ENCODE measurements around the gene SDC3.

The SDC3 gene

GRCh38 chr1:30842697-30843354 lies 65.7 kb downstream of the SDC3 start:
- Histone ChIP-seq H3K36me3 (ENCODE audit: control insufficient read depth, low read length) (no peaks in the 10 kb centered on the region), H3K79me2 (ENCODE audit: control insufficient read depth, low read length) (no peaks in the 10 kb centered on the region), H3K4me2 (ENCODE audit: low read length) (no peak overlapping the region), H3F3A (ENCODE audit: control insufficient read depth, insufficient read depth) (no peaks in the 10 kb centered on the region), H3K9me3 (ENCODE audit: control insufficient read depth, insufficient read depth, low read length) (no peaks in the 10 kb centered on the region), H3K4me1 (ENCODE audit: control insufficient read depth, low read length) (no peaks in the 10 kb centered on the region), H3K27me3 (ENCODE audit: control insufficient read depth, low read length) (peaks cover 42% of the 10 kb centered on the region), H4K20me1 (ENCODE audit: control insufficient read depth, insufficient read depth, low read depth, low read length) (peaks cover 4% of the 10 kb centered on the region; the same call in 1 of the 2 replicates), H3K4me3 (ENCODE audit: low read length) (no peak overlapping the region), H3K9me2 (replicated peaks; ENCODE audit: control insufficient read depth, low read length) (no peaks in the 10 kb centered on the region), H3K27ac (ENCODE audit: low read depth, low read length) (no peak overlapping the region)
- TF ChIP-seq EZH2phosphoT487 (IDR thresholded peaks at IDR 0.05; ENCODE audit: borderline replicate concordance, low read length): no peak
- TF ChIP-seq CTCF (IDR thresholded peaks at IDR 0.05; ENCODE audit: low read depth, low read length, poor library complexity, severe bottlenecking): no peak

- H3K9me2 ChIP-seq (replicated peaks; ENCODE audit: control insufficient read depth, low read length): no peaks in the 10 kb centered on the region
- peaks cover 40% of the 10 kb centered on the region for H3K27me3 ChIP-seq (ENCODE audit: control insufficient read depth, low read length)
- H3K79me2 ChIP-seq (ENCODE audit: control insufficient read depth, low read length): no peaks in the 10 kb centered on the region
- no peak overlapping the region for H3K27ac ChIP-seq (ENCODE audit: low read depth, low read length)
- H3F3A ChIP-seq (ENCODE audit: control insufficient read depth, insufficient read depth): no peaks in the 10 kb centered on the region
- peaks cover 3% of the 10 kb centered on the region; the same call in 1 of the 2 replicates for H4K20me1 ChIP-seq (ENCODE audit: control insufficient read depth, insufficient read depth, low read depth, low read length)
- H3K36me3 ChIP-seq (ENCODE audit: control insufficient read depth, low read length): no peaks in the 10 kb centered on the region
- no peak overlapping the region for H3K4me3 ChIP-seq (ENCODE audit: low read length)
- H3K9me3 ChIP-seq (ENCODE audit: control insufficient read depth, insufficient read depth, low read length): no peaks in the 10 kb centered on the region
- TF ChIP-seq CTCF (IDR thresholded peaks at IDR 0.05; ENCODE audit: low read depth, low read length, poor library complexity, severe bottlenecking) (no peak), EZH2phosphoT487 (IDR thresholded peaks at IDR 0.05; ENCODE audit: borderline replicate concordance, low read length) (no peak)
- no peak overlapping the region for H3K4me2 ChIP-seq (ENCODE audit: low read length)
- H3K4me1 ChIP-seq (ENCODE audit: control insufficient read depth, low read length): no peaks in the 10 kb centered on the region
Measured at GRCh38 chr1:30840904-30841598, 67.5 kb downstream of the SDC3 start.

- no peaks in the 10 kb centered on the region for H3F3A ChIP-seq (ENCODE audit: control insufficient read depth, insufficient read depth)
- H3K79me2 ChIP-seq (ENCODE audit: control insufficient read depth, low read length): no peaks in the 10 kb centered on the region
- H4K20me1 ChIP-seq (ENCODE audit: control insufficient read depth, insufficient read depth, low read depth, low read length): no peaks in the 10 kb centered on the region
- H3K4me2 ChIP-seq (ENCODE audit: low read length): no peak overlapping the region
- peaks cover 29% of the 10 kb centered on the region for H3K27me3 ChIP-seq (ENCODE audit: control insufficient read depth, low read length)
- no peaks in the 10 kb centered on the region for H3K36me3 ChIP-seq (ENCODE audit: control insufficient read depth, low read length)
- H3K4me1 ChIP-seq (ENCODE audit: control insufficient read depth, low read length): no peaks in the 10 kb centered on the region
- no peaks in the 10 kb centered on the region for H3K9me3 ChIP-seq (ENCODE audit: control insufficient read depth, insufficient read depth, low read length)
- no peaks in the 10 kb centered on the region for H3K9me2 ChIP-seq (replicated peaks; ENCODE audit: control insufficient read depth, low read length)
- TF ChIP-seq EZH2phosphoT487 (IDR thresholded peaks at IDR 0.05; ENCODE audit: borderline replicate concordance, low read length) (no peak), CTCF (IDR thresholded peaks at IDR 0.05; ENCODE audit: low read depth, low read length, poor library complexity, severe bottlenecking) (no peak)
- H3K4me3 ChIP-seq (ENCODE audit: low read length): no peak overlapping the region
- no peak overlapping the region for H3K27ac ChIP-seq (ENCODE audit: low read depth, low read length)
Measured at GRCh38 chr1:30839827-30840359, 68.7 kb downstream of the SDC3 start.
